Esophagus squamous epithelium (tissue), 5 donors: ENCODE data around the gene DNAJA2. TPM values are rescaled to one million over a fixed set of nuclear protein-coding genes. Genes with fewer than 3 reads are reported as not detected.
"Not testable (repeated sequence)": the region's sequence is repeated elsewhere in the genome, so short reads cannot be mapped to it uniquely, and the experiment has no call there.

Source experiments
- DNase-seq: peaks from one replicate; lab custom pipeline; 2025; lab: John Stamatoyannopoulos, UW
- H3K27ac ChIP-seq, 4 donors: fragments of 200-600 bp; sonication (generic); one replicate each; pipeline ENCODE4 v1.5.1; 2016 to 2019; ENCODE audit warnings: mild to moderate bottlenecking in 1 of 4
- H3K27me3 ChIP-seq, 4 donors: fragments of 200-600 bp; sonication (generic); 1 replicate in 3 of 4; 2 replicates in 1 of 4; pipeline versions ENCODE4 v1.5.1 to v1.6.0; 2017 to 2021; ENCODE audit warnings: antibody characterized with exemption in 1 of 4
- H3K36me3 ChIP-seq, 3 donors: fragments of 200-600 bp; sonication (generic); one replicate each; pipeline ENCODE4 v1.5.1; 2016 to 2019
- H3K4me1 ChIP-seq, 3 donors: fragments of 200-600 bp; sonication (generic); one replicate each; pipeline ENCODE4 v1.5.1; 2017 to 2019
- H3K4me3 ChIP-seq, 4 donors: fragments of 200-600 bp; sonication (generic); 1 replicate in 3 of 4; 2 replicates in 1 of 4; pipeline ENCODE4 v1.5.1; 2016 to 2019; ENCODE audit warnings: mild to moderate bottlenecking in 2 of 4, moderate library complexity in 1 of 4
- H3K9me3 ChIP-seq, 3 donors: fragments of 200-600 bp; sonication (generic); one replicate each; pipeline ENCODE4 v1.5.1; 2016 to 2019
- POLR2A ChIP-seq, 4 donors: fragments of 450-650 bp; IDR thresholded peaks; one replicate each; pipeline ENCODE4 v1.6.1; 2017; ENCODE audit warnings: antibody characterized with exemption in 4 of 4, mild to moderate bottlenecking in 4 of 4, moderate library complexity in 3 of 4
- WGBS, 2 donors: methylation state at CpG; one replicate each; pipeline ENCODE4 v1.1.5; 2018; 5-methylcytosine and 5-hydroxymethylcytosine counted together
- intact Hi-C: fragments of 100-400 bp; cut with DNase I; formaldehyde crosslinking; loops from one replicate; pipeline ENCODE4 v1.15.0; 2022
- total RNA-seq, 4 donors: library from RNA; depleted of rRNA; stranded (reverse); fragments of >200 nt; gene quantifications; one replicate each; pipeline ENCODE4 v1.1.0, GENCODE V29; 2016
- TF ChIP-seq, protein P1 (sequence below), 6 experiments: fragments of 450-650 bp in 4 of 6; fragments of 200-600 bp in 2 of 6; sonication (generic) in 2 of 6; IDR thresholded peaks; one replicate each; pipeline ENCODE4 v1.5.1; 2016 to 2019; ENCODE audit warnings: antibody characterized with exemption in 6 of 6, mild to moderate bottlenecking in 4 of 6, moderate library complexity in 4 of 6
- donor health status: DM: yes; HTN: yes; CAD: no.

The DNAJA2 gene
- total RNA-seq, 4 donors from 2014 or later, result 39.0 to 69.7 (median 58.2) TPM

DNA sequence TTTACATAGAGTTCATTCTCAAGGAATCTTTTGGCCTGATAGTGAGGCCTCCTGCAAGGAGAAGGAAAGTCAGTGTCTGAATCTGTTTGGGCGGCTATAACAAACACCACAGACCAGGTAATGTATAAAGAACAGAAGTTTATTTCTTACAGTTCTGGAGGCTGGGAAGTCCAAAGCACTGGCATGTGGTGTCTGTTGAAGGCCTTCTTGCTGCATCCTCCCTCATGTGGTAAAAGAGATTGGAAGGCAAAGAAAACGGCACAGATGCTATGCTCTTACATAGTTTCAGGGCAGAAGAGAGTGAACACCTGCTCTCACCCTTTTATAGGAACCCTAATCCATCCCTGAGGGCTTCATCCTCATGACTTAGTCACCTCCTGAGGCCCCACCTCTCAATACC lies 31.2 kb upstream of the DNAJA2 start:
- Histone ChIP-seq H3K36me3 (no peaks in the 10 kb centered on the region), H3K4me1 (no peaks in the 10 kb centered on the region), H3K27ac (no peak overlapping the region), H3K4me3 (no peak overlapping the region), H3K9me3 (no peaks in the 10 kb centered on the region), H3K27me3 (no peaks in the 10 kb centered on the region)
- intact Hi-C loops, result no loop called here
- TF ChIP-seq, protein P1, sequence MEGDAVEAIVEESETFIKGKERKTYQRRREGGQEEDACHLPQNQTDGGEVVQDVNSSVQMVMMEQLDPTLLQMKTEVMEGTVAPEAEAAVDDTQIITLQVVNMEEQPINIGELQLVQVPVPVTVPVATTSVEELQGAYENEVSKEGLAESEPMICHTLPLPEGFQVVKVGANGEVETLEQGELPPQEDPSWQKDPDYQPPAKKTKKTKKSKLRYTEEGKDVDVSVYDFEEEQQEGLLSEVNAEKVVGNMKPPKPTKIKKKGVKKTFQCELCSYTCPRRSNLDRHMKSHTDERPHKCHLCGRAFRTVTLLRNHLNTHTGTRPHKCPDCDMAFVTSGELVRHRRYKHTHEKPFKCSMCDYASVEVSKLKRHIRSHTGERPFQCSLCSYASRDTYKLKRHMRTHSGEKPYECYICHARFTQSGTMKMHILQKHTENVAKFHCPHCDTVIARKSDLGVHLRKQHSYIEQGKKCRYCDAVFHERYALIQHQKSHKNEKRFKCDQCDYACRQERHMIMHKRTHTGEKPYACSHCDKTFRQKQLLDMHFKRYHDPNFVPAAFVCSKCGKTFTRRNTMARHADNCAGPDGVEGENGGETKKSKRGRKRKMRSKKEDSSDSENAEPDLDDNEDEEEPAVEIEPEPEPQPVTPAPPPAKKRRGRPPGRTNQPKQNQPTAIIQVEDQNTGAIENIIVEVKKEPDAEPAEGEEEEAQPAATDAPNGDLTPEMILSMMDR (IDR thresholded peaks at IDR 0.05), result no peak
- TF ChIP-seq POLR2A (IDR thresholded peaks at IDR 0.05), result no peak
- WGBS, 2 donors, result 72 to 80% methylated on average over 2 of the region's 2 CpGs
- no peak for DNase-seq

DNA sequence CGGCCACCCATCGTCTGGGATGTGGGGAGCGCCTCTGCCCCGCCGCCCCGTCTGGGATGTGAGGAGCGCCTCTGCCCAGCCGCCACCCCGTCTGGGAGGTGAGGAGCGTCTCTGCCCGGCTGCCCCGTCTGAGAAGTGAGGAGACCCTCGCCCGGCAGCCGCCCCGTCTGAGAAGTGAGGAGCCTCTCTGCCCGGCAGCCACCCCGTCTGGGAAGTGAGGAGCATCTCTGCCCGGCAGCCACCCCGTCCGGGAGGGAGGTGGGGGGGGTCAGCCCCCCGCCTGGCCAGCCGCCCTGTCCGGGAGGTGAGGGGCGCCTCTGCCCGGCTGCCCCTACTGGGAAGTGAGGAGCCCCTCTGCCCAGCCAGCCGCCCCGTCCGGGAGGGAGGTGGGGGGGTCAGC lies 26.6 kb upstream of the DNAJA2 start:
- no CpG with 5 or more reads among the region's 29 CpGs for WGBS, 2 donors
- H3K4me3 ChIP-seq, DNase-seq, H3K36me3 ChIP-seq, H3K27ac ChIP-seq, H3K27me3 ChIP-seq, H3K4me1 ChIP-seq, intact Hi-C loops, H3K9me3 ChIP-seq: not testable (repeated sequence)

DNA sequence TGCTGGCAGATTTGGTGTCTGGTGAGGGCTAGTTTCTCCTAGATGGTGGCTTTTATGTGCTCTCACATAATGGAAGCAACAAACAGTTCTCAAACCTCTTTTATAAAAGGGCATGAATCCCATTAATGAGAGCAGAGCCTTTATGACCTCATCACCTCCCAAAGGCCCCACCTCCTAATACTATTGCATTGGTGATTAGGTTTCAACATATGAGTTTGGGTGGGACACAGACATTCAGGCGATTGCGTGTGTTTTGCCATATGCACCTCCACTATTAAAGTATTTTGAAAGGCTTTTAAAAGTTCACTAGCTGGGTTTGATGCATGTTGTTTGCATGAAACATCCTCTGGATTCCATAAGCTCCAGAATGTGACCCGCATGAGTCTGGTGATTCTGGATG lies 24.4 kb upstream of the DNAJA2 start:
- Histone ChIP-seq H3K4me1 (no peaks in the 10 kb centered on the region), H3K27me3 (no peaks in the 10 kb centered on the region), H3K4me3 (no peak overlapping the region), H3K27ac (no peak overlapping the region), H3K36me3 (no peaks in the 10 kb centered on the region), H3K9me3 (no peaks in the 10 kb centered on the region)
- TF ChIP-seq, protein P1 (IDR thresholded peaks at IDR 0.05), result no peak
- TF ChIP-seq POLR2A (IDR thresholded peaks at IDR 0.05), result no peak
- 94% methylated on average over 3 of the region's 3 CpGs for WGBS, 2 donors
- intact Hi-C loops, result no loop called here
- no peak for DNase-seq

DNA sequence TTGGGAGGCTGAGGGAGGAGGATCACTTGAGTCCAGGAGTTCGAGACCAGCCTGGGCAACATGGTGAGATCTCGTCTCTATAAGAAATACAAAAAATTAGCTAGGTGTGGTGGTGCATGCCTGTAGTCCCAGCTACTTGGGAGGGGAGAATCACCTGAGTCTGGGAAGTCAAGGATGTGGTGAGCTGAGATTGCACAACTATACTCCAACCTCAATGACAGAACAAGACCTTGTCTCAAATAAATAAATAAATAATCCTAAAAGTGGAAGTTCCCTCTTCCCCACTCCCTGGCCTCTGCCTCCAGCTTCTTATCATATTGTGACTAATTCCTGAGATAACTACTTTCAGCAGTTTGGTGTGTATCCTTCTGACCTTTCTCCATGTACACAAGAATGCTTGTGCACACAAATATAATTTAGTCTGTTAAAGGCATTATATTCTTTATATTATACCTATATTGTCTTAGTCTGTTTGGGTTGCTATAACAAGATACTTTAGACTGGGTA lies 23.5 kb upstream of the DNAJA2 start:
- Histone ChIP-seq H3K36me3 (no peaks in the 10 kb centered on the region), H3K27ac (no peak overlapping the region), H3K27me3 (no peaks in the 10 kb centered on the region), H3K4me1 (no peaks in the 10 kb centered on the region), H3K4me3 (no peak overlapping the region), H3K9me3 (no peaks in the 10 kb centered on the region)
- intact Hi-C loops, result no loop called here
- 89 to 92% methylated on average over 2 of the region's 2 CpGs for WGBS, 2 donors
- TF ChIP-seq POLR2A (IDR thresholded peaks at IDR 0.05), result no peak
- TF ChIP-seq, protein P1 (IDR thresholded peaks at IDR 0.05), result no peak
- no peak for DNase-seq

DNA sequence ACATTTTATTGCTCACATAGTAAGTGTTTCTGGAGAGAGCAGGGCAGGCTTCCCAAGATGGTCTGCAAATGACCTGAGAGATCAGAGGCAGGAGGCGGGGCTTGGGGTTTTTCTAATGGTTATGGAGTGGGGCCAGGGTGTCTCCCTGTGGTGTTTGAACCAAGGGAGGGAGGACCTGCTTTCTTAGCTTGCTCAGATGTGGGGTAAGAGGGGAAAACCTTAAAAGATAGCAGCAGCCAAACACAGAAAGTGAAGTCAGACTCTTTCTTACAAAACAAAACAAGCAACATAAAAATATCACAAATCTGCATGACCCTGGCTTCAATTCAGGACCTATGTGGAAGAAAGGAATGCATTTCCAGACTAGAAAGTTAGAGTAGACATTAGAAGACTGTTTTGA lies 22.9 kb upstream of the DNAJA2 start:
- TF ChIP-seq, protein P1 (IDR thresholded peaks at IDR 0.05), result no peak
- TF ChIP-seq POLR2A (IDR thresholded peaks at IDR 0.05), result no peak
- WGBS, 2 donors, result 31 to 57% methylated on average over 1 of the region's 1 CpG
- Histone ChIP-seq H3K4me1 (no peaks in the 10 kb centered on the region), H3K27ac (no peak overlapping the region), H3K4me3 (no peak overlapping the region), H3K36me3 (no peaks in the 10 kb centered on the region), H3K27me3 (no peaks in the 10 kb centered on the region), H3K9me3 (no peaks in the 10 kb centered on the region)
- no peak for DNase-seq
- intact Hi-C loops, result no loop called here
